HPDE6-E6E7 (cell line): ENCODE measurements around the gene LRCH4.

Experiments used
- DNase-seq: peaks from one replicate; pipeline ENCODE4 v3.0.0; 2011; ENCODE audit warnings: missing footprints; ENCODE audit errors: extremely low spot score

LRCH4 gene

GRCh38 chr7:100585511-100586265, at the start of gene LRCH4:
Gene LRCH4, minus strand, starts transcription at chr7:100586129. Its CDS starts 29 bp downstream, at chr7:100586100.
- DNase-seq: no peak

DNA sequence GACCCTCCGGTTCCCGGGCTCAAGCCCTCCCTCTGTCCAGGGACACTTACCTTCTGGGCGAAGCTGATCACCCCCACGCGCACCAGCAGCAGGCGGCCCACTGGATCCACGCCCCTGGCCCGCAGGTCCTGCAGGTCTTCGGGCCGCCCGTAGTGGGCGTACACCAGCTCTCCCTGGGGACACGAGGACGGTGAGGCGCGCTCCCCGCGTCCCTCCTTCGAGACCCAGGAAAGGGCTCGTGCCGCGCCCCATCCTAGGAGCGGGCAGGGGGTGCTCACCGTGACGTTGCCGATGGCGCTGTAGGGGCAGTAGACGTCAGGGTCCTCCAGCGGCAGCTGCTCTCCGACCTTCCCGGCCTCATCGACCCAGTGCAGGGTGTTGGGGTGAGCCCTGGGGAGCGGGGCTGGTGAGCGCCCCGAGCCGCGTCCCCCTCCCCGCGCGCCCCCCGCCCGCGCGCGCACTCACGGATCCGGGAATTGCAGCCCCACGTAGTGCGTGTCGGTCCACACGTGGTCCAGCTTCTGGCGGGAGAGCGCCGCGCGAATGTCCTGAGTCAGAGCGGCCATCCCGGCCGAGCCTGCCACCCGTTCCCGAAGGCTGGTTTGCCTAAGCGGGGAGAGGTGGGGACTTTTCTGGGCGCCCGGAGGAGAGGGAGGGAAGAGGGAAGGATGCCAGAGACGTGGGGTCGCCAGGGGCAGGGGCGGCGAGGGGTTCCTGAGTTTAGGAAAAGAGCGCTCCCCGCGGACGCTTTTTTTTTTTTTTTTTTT, 47.2 kb upstream of the LRCH4 start:
- DNase-seq: peak; percentile 60

- no peak for DNase-seq
Observed at GRCh38 chr7:100630066-100630465, 44.1 kb upstream of the LRCH4 start.

DNA sequence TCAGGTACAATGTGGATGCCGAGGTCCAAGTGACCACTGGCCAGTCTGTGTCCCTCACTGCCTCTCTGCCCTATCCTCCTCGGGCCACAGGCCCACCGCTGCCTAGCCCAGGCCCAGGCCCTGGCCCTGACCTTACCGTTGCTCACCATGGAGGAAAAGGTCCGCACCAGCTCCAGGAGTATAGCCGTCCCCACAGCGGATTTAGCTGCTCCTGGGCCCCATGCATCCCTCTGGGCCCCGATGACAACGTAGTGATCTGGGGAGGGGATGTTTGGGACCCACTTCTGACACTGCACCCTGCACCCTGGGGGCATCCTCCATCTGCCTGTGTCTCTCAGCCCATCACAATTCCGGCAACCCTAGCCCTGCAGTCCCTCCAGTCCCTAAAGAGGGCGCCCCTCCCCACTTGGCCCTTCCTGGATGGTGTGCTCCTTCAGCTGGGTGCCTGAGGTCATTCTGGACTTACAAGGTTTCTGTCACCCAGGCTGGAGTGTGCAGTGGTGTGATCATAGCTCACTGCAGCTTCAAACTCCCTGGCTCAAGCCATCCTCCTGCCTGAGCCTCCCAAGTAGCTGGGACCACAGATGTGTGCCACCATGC, 43.3 kb upstream of the LRCH4 start:
- no peak for DNase-seq

DNA sequence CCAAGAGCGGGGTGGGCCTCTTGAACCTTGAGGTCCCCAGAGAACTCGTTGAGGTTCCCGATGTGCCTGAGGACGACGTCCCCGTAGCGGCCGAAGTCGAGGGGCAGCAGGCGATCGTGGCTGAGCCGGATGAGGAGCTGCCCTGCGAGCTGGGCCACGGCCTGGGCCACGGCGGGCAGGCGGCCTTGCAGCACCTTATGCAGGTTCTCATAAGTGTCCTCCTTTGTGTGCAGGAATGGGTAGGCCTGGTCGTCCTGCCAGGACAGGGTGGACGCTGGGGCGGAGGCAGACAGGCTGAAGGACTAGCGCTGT, 41.3 kb upstream of the LRCH4 start:
- DNase-seq: no peak

GRCh38 chr7:100626530-100627237, 40.8 kb upstream of the LRCH4 start:
- peak; percentile 95 for DNase-seq

- DNase-seq: no peak
Observed at GRCh38 chr7:100626055-100626454, 40.1 kb upstream of the LRCH4 start.

DNA sequence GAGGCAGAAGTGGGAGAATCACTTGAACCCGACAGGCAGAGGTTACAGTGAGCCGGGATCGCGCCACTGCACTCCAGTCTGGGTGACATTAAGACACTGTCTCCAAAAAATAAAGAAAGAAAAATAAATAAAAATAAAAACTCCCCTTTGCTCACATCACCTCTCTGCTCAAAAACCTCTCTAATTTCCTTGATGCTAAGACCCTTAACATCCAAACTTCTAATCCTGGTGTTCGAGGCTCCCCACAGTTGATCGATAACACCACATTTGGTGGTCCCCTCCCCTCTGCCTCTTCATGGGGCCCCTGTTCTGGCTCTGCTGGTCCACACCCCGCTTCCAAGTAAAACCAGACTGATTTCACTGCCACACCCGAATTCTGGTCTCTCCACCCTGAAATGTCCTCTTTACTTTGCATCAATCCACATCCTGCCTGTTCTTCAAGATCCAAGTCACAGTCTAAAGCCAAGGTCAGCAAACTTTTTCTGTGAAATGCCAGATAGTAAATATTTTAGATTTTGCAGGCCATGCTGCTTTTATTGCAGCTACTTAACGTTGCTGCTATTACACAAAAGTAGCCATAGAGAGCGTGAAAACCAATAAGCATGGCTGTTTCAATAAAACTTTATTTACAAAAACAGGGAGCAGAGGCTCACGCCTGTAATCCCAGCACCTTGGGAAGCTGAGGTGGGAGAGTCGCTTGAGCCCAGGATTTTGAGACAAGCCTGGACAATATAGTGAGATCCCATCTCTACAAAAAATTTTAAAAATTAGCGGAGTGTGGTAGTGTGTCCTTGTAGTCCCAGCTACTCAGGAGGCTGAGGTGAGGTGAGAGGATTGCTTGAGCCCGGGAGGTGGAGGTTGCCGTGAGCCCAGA, 38.3 kb upstream of the LRCH4 start:
- no peak for DNase-seq

- no peak for DNase-seq
Observed at GRCh38 chr7:100621554-100621953, 35.6 kb upstream of the LRCH4 start.

- DNase-seq: no peak
Observed at GRCh38 chr7:100620804-100621203, 34.9 kb upstream of the LRCH4 start.

GRCh38 chr7:100620239-100620638, 34.3 kb upstream of the LRCH4 start:
- DNase-seq: no peak

DNA sequence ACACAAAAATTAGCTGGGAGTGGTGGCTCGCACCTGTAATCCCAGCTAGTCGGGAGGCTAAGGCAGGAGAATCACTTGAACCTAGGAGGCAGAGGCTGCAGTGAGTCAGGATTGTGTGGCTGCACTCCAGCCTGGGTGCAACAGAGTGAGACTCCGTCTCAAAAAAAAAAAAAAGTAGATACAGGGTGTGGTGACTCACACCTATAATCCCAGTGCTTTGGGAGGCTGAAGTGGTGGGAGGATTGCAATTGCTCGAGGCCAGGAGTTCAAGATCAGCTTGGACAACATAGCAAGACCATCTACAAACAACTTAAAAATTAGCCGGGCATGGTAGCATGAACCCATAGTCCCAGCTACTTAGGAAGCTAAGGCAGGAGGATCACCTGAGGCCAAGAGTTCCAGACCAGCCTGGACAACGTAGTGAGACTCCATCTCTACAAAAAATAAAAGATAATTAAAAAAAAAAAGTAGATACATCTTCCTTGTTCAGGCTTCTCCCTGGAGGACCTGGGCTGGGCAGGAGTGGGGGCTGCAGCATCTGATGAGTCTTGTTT, 28.5 kb upstream of the LRCH4 start:
- no peak for DNase-seq

DNA sequence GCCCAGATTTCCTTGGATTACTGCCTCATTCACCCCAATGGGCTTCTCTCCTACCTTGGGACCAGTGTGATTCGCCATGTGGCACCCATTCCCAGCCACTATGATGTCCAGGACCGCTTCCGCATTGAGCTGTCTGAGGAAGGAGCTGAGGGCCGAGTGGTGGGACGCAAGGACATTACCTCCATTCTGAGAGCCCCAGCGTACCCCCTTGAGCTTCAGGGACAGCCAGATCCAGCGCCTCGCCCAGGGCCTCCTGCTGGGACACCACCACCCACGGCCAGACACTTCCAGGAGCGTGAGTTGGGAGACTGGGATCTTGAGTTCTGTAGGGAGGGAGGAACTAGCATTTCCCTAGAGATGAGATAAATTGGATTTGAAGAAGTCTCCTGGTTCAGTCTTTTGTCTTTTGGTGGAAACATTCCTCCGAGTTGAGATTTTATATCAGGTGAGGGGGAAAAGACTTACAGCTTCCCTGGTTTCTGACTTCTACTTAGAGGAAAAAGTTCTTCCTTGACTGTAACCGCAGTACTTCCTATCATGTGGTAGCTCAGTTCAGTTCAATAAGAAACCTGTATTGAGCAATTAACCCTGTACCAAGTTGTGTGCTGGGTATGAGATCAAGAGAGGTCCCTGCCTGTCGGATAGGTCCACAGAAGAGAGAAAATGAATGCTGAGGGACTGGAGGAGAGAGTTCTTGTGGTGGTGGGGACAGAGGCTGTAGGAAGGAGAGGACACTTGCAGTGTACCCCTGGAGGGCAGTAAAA, 27.7 kb upstream of the LRCH4 start:
- no peak for DNase-seq

DNA sequence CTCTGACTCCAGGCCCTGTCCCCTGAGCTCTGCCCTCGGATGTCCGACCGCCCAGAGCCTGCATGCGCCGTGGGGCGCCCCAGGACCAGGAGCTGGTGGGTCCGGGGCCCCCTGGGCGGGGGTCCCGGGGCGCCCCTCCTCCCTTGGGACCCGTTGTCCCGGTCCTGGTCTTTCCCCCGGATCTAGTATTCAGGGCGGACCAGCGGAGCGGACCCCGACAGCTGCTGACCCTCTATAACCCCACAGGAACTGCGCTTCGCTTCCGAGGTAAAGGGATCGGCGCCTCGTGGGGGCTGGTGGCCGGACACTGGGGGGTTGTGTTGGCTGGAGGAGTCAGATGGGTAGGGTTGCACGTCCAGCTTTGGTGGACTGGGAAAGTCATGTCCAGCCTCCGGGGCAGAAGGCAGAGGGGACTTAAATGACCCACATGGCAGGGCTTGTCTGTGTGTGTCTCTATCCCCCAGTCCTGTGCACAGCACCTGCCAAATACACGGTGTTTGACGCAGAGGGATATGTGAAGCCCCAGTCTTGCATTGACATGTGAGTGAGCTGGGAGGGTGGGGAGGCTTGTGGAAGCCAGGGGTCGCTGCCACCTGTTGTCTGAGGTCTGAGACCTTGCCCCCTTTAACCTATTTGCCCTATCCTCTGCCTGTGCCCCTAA, 26.9 kb upstream of the LRCH4 start:
- no peak for DNase-seq

DNA sequence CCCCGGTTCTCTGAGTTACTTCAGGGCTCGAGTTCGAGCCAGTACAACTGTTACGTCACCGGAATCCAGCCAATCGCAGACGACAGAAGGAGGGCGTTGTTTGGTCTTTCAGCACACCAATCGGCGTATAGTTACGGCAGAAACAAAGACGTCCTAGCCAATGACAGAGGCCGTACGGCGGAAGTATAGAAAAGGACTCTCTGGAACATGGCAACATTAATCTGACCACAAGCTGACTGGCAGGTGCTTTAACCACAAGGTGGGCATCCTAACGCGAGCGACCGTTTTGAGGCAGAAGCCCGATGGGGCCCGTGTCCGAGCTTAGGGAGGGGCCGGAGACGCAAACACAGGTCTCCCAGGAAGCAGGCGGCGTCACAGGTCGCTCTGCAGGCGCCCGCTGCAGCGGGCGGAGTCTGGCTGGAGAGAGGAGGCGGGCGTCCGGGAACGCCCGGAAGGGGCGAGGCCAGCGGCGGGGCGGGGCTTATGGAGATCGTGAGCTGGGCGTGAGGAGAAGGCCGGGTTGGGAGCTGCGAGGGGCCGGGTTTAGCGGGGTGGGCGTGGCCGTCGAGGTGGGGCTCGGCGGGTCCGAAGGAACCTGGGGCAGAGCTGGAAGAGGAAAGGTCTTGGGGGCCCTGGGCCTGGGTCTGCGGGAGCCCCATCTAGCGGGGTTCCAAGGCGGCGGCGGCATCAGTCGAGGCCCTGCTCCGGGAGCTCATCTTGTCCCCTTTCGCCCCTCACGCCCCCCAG, 26.2 kb upstream of the LRCH4 start, which contains the start of gene MOSPD3:
TSS of gene MOSPD3 (plus strand) at position 558 of the 747 bp plus-strand sequence. CDS start 252 bp downstream, outside the sequence.
- DNase-seq: peak; percentile 99

DNA sequence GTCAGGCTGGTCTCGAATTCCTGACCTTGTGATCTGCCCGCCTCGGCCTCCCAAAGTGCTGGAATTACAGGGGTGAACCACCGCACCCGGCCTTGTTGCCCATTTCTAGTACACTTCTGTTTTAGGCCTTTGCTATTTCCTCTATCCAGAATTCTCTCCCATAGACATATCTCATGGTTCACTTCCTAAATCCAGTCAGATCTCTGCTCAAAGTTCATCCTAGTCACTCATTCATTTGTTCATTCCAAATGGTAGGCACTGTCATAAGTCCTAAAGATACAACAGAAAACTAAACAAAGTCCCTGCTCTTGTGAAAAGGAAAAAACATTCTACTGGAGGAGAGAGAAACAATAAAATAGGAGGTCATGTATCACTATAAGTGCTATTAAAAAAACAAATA, 24.0 kb upstream of the LRCH4 start:
- DNase-seq: no peak

GRCh38 chr7:100607111-100607510, 21.2 kb upstream of the LRCH4 start:
- DNase-seq: no peak

DNA sequence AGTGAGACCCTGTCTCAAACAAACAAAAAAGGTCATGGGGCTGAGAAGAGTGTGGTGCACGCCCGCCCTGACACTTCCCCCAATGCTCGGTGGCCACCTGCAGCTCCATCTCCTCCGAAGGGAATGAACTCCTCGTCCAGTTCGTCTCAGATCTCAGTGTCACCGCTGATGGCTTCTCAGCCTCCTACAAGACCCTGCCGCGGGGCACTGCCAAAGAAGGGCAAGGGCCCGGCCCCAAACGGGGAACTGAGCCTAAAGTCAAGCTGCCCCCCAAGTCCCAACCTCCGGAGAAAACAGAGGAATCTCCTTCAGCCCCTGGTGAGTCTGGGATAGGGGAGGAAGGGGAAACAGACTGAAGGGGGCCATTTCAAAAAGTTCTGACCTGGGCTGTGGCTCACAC, 20.4 kb upstream of the LRCH4 start:
- DNase-seq: no peak
